GM10266 (cell line): ENCODE data around the gene FXYD2.
A peak's percentile ranks its signal among the peaks of the same experiment; 100 is the strongest.
"Not testable (repeated sequence)": the region's sequence is repeated elsewhere in the genome, so short reads cannot be mapped to it uniquely, and the experiment has no call there.

Experiments
- DNase-seq: peaks from one replicate; pipeline ENCODE4 v3.0.0; 2012; ENCODE audit errors: extremely low spot score
- CTCF ChIP-seq: IDR thresholded peaks from 2 replicates; pipeline ENCODE4 v1.5.1; 2012; ENCODE audit warnings: mild to moderate bottlenecking, low read depth; ENCODE audit not compliant: control insufficient read depth, insufficient read depth; ENCODE audit errors: missing control alignments

The FXYD2 gene

GRCh38 chr11:117814766-117815261 is 9.7 kb downstream of the FXYD2 start:
- peak; percentile 57 for DNase-seq
- TF ChIP-seq CTCF = no peak

- no peak for DNase-seq
- TF ChIP-seq CTCF = no peak
These were observed 10.3 kb downstream of the FXYD2 start for GRCh38 chr11:117814204-117814765.

- not testable (repeated sequence) for DNase-seq
These were observed 14.5 kb downstream of the FXYD2 start for GRCh38 chr11:117810056-117810451.

DNA sequence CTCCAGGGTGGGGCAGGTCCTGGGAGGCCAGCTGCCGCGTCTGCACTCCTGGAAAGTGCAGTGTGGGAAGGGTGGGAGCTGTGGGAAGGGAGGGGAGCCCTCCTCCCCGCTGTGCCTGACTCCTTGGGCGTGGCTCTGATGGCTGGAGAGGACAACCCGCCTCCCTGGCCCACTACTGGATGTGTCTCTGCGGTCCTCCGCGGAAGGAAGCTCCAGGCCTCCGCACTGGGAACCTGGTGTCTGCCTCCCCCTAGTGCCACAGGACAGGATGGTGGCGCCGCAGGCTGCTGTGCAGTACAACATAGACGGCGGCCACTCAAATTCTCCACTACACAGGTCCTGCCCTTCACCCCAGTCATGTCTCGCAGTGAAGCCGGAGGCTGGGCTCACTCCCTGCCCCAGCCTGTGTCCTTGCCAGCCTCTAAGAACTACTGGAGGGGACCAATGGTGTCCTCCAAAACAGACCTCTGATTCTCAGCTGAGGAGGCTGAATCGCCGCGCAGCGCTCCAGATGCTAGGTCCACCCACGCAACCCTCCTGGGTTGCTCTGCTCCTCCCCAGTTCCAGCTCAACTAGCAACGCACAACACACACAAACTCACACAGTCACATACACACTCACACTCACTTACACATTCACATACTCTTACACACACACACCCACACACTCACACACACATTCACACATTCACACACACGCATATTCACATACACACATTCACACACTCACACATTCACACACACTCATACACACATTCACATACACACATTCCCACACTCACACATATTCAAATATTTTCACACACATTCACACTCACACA is 15.1 kb downstream of the FXYD2 start:
- peak; percentile 47 for TF ChIP-seq CTCF
- DNase-seq = no peak

DNA sequence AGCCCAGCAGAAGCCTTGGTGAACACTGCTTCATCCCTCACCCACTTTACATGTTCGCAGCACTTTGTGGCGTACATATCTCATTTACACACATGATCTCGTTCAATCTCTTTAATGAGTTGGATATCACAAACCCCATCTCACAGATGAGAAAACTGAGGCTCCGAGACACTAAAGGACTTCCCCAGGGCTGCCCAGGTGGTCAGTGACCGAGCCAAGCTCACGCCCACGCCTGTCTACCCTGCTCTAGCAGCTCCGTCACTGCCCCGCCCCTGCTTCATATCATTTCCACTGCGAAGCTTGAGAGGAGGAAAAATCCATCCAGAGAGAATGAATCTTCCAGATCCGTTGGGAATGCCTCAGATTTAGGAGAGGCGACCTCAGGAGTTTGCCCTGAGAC is 15.8 kb downstream of the FXYD2 start:
- DNase-seq = no peak
- no peak for TF ChIP-seq CTCF

- peak; percentile 71 for DNase-seq
- TF ChIP-seq CTCF = peak; percentile 88
These were observed 16.8 kb downstream of the FXYD2 start for GRCh38 chr11:117807482-117808327.

DNA sequence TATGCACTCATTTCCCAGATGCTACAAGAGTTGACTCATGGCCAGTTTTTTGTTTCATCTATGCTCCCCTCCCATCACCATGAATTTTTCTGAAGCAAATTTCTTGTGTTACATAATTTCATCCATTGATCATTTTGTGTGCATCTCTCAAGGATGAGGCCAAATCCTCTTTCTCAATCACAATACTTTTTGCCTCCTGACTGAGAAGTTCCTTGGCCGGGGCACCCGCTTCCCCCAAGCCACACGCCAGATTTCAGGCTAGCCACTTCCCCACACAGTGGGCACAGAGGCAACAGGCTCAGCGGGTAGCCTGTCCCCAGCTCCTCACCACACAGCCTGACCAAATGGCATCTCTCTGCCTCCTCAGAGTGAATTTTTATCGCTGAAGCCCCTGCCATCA is 17.7 kb downstream of the FXYD2 start:
- no peak for DNase-seq
- no peak for TF ChIP-seq CTCF
